ENCODE measurements around the gene CNTNAP2.

CNTNAP2 gene

GRCh38 chr7:148242294-148242821 lies 2125.8 kb downstream of the CNTNAP2 start:
- DNase-seq (ENCODE audit: low read depth, low spot score) = peak; percentile 52

GRCh38 chr7:148245381-148245780 lies 2128.8 kb downstream of the CNTNAP2 start:
- no peak for DNase-seq (ENCODE audit: low read depth, low spot score)

GRCh38 chr7:148253629-148254028 lies 2137.0 kb downstream of the CNTNAP2 start:
- DNase-seq (ENCODE audit: low read depth, low spot score) = no peak

DNA sequence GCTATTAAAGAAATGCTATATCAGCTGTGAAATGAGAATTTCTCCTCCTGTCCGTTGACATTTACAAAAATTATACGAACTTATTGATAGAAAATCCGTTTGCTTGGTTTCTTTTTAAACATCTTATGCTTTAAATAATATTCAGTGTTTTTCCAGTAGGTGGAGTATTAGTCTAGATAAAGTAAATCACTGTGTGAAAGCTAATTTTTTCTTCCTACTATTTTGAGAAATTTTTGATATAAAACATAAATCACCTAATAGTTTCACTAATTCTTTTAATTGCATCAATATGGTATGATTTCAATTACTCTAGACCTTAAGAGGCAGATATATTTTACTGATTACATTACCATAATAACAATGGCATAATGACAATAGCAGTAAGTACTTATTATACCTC lies 2138.7 kb downstream of the CNTNAP2 start:
- no peak for DNase-seq (ENCODE audit: low read depth, low spot score)

DNA sequence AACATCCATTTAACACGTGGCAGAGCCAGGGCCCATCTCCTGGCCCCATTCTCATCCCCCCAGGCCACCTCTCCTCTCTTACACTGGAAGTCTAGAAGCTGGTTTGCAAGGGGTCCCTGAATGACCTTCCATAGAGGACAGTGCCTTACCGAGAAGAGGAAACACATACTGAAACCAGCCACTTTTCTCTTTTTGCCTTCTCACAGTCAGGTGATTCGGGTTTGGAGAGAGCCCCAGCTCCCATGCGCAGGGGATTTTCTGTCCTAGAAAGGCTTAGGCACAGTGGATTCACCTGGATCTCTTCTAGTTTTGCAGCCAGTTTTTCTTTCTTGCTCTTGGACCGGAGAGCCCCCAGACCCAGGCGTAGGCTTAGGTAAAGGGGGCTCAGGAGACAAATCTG lies 2139.8 kb downstream of the CNTNAP2 start:
- no peak for DNase-seq (ENCODE audit: low read depth, low spot score)

DNA sequence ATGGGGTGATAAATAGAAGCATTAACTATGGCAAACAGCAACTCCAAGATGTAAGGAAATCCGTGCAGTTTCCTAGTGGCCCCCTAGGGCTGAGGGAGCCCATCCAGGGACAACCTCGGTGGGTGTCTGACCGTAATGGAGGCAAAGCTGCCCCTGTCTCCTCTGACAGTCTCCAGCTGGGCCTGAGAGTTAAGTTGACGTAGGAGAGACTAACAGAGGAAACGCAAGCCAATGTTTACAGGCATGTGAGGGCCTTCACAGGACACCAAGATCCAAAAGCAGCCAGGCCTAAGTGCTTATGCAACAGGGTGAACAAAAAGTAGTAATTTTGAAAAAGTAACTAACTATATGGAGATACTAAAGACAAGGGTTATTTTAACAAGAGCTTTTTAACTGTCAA lies 2144.0 kb downstream of the CNTNAP2 start:
- no peak for DNase-seq (ENCODE audit: low read depth, low spot score)

GRCh38 chr7:148261523-148261922 lies 2144.9 kb downstream of the CNTNAP2 start:
- DNase-seq (ENCODE audit: low read depth, low spot score) = no peak

DNA sequence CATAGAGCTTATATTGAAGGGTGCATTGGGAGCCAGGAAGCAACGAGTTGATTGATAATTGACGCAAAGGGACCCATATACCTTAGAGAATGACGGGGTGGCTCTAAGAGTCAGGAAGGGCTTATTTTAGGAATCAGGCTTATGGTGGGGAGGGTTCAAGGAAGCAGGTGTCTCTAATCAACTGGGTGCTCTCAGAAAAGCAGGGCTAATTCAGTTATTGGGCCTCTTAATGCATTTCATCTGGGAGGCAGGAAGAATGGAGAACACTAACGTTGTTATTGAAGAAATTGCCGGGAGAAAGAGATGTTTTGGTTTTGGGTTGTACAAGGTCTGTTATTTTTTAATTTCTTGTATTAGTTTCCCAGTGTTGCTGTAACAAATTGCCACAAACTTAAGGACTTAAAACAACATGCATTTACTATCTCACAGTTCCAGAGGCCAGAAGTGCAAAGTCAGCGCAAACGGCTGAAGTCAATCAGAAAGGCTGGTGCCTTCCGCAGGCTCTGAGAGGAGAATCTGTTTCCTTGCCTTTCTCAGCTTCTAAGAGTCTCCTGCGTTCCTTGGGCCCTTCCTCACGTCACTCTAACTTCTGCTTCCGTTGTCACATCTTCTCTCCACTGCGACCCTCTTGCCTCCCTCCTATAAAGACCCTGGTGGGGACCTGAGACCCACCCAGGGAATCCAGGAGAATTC lies 2145.5 kb downstream of the CNTNAP2 start:
- no peak for DNase-seq (ENCODE audit: low read depth, low spot score)

DNA sequence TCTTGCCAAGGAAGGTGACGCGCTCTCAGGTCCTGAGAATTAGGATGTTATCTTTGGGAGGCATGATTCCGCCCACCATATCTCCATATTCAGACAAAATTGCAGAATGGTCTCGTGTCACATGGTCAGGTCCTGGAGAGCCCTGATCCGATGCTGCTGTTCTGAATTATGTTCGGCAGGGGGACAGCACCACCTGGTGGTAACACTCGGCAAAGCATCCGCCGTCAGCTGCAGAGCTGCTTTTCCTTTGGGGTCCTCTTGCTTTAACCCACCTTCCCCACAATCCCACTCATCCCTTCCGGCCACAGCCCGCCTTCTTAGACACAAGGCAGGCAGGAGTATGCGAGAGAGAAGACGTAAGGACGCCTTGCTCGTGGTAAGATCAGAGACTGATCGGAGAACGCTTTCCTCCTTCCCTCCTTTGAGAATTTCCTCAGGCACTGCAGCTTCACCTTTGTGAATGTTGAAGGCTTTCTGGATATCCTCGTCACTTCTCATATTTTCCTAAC lies 2146.2 kb downstream of the CNTNAP2 start:
- DNase-seq (ENCODE audit: low read depth, low spot score) = peak; percentile 50

GRCh38 chr7:148264933-148265557 lies 2148.4 kb downstream of the CNTNAP2 start:
- peak; percentile 40 for DNase-seq (ENCODE audit: low read depth, low spot score)

GRCh38 chr7:148265896-148266295 lies 2149.3 kb downstream of the CNTNAP2 start:
- no peak for DNase-seq (ENCODE audit: low read depth, low spot score)

- no peak for DNase-seq (ENCODE audit: low read depth, low spot score)
Observed at GRCh38 chr7:148266795-148267194, 2150.2 kb downstream of the CNTNAP2 start.

- no peak for DNase-seq (ENCODE audit: low read depth, low spot score)
Observed at GRCh38 chr7:148270576-148270975, 2154.0 kb downstream of the CNTNAP2 start.

- no peak for DNase-seq (ENCODE audit: low read depth, low spot score)
Observed at GRCh38 chr7:148274118-148274517, 2157.5 kb downstream of the CNTNAP2 start.

- DNase-seq (ENCODE audit: low read depth, low spot score) = no peak
Observed at GRCh38 chr7:148275359-148275890, 2158.8 kb downstream of the CNTNAP2 start.

DNA sequence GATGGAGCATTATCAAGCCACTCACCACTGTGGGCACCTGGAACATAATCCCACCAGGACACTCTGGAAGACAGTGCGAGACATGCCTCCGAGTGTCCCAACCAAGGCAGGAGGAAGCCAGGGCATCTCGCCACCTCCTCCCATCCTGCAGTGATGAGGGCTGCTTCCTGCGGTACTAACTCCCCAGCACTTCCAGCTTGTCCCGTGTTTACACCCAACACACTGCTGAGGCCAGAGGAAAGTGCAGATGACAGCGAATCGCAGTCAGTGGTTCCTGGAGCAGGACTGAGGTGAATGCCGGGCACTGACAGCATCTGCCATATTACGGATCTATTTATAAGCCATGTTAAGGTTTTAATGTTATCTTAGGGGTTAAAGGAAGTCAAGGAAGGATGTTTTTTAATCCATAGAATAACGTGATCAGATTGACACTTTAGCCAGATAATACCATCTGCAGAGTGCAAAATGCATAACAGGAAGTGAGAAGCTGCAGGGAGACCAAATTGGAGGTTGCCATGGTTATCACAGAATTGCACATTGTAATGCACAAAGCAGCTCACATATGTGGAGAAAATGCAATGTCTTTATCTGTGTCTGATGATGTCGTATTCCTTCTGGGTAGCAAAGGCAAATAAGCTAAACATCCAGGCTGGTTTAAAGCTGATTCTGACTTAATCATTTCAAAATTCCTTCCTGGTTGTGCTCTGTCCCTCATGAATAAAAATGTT lies 2159.9 kb downstream of the CNTNAP2 start:
- no peak for DNase-seq (ENCODE audit: low read depth, low spot score)

GRCh38 chr7:148277042-148277660 lies 2160.6 kb downstream of the CNTNAP2 start:
- no peak for DNase-seq (ENCODE audit: low read depth, low spot score)

DNA sequence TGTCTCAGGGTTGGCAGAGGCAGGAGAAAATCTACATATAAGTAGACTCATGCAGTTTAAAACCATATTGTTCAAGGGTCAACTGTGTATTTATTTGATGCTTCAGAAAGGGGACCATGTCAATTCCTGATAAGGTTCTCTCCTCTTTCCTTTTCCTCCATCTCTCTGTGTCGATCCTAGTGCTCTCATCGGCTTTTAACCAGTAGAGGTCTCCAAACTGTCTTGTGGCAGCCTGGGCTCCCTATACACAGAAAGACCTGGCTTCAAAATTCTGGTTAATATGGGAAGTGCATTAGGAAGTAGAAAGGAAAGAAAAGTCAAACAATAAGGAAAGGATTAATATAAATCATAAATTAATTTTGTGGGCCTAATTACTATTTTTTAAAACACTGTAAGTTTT lies 2169.5 kb downstream of the CNTNAP2 start:
- DNase-seq (ENCODE audit: low read depth, low spot score) = no peak

GRCh38 chr7:148287538-148287937 lies 2170.9 kb downstream of the CNTNAP2 start:
- DNase-seq (ENCODE audit: low read depth, low spot score) = no peak

DNA sequence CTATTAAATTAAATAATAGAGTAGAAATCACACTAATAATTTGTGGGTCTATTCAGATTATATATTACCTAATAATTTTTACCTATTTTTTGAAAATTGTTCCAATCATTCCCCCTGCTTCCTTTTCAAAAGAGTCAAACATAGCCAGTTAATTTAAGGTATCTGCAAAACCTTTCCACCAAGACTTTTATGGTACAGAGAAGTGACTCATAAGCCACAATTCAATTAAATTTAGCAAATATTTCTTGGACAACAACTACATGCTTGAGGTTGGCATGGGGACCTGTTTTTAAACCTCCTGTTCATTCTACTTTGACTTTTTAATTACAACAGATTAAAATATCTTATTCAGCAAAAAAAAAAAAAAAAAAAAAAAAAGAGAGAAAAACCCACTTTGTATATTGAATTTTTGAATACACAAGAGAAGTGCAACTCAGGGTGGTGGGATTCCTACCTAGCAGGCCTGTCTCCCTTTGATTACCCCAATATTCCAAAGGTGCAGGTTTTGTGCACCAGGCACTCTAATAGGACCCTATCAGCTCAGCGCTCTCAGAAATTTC lies 2172.1 kb downstream of the CNTNAP2 start:
- DNase-seq (ENCODE audit: low read depth, low spot score) = no peak

DNA sequence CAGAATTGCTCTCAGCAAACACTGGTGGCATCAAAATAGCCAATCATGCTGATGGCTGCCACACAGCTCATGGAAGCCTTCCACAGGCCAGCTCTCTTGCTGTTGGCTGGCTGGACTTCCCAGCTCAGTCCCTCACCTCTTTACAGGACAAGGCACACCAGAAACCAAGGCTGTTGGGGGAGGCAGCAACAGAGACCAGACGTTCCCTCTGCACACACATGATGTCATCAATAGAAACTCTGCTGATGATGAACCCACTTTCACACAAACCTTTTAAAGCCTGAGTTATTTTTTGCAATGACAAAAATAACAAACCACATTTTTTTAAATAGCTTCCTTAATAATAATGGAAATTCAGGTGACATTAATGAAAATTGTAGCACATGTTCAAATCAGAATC lies 2173.0 kb downstream of the CNTNAP2 start:
- no peak for DNase-seq (ENCODE audit: low read depth, low spot score)

Measured in iPS DF 19.7 (cell line).